Gastroesophageal sphincter (tissue), 4 donors: ENCODE data around the gene TNK1. TPM values are rescaled to one million over a fixed set of nuclear protein-coding genes. Genes with fewer than 3 reads are reported as not detected.
"Not testable (repeated sequence)": the region's sequence is repeated elsewhere in the genome, so short reads cannot be mapped to it uniquely, and the experiment has no call there.

Source experiments
- ATAC-seq: fragments of 150-250 bp; one replicate; pipeline ENCODE4 v1.9.1; 2016; ENCODE audit warnings: mild to moderate bottlenecking, moderate library complexity
- H3K27ac ChIP-seq, 4 donors: fragments of 200-600 bp; sonication (generic) in 3 of 4; 1 replicate in 3 of 4; 2 replicates in 1 of 4; pipeline ENCODE4 v1.5.1; 2016 to 2019
- H3K27me3 ChIP-seq: fragments of 200-600 bp; sonication (generic); one replicate; pipeline ENCODE4 v1.5.1; 2019
- H3K36me3 ChIP-seq, 2 donors: fragments of 200-600 bp; sonication (generic); one replicate each; pipeline ENCODE4 v1.5.1; 2019; ENCODE audit warnings: control low read depth in 1 of 2
- H3K4me1 ChIP-seq, 3 donors: fragments of 200-600 bp; sonication (generic); 1 replicate in 2 of 3; 2 replicates in 1 of 3; pipeline ENCODE4 v1.5.1; 2016 to 2019; ENCODE audit warnings: control low read depth in 2 of 3
- H3K4me3 ChIP-seq, 2 donors: fragments of 200-600 bp; sonication (generic); one replicate each; pipeline ENCODE4 v1.5.1; 2019; ENCODE audit warnings: mild to moderate bottlenecking in 1 of 2, moderate library complexity in 1 of 2
- H3K9me3 ChIP-seq, 3 donors: fragments of 200-600 bp; sonication (generic); one replicate each; pipeline ENCODE4 v1.5.1; 2017 to 2019; ENCODE audit warnings: control low read depth in 2 of 3
- CTCF ChIP-seq, 4 experiments: fragments of 200-600 bp in 2 of 4; fragments of 450-650 bp in 2 of 4; sonication (generic) in 1 of 4; IDR thresholded peaks; one replicate each; pipeline ENCODE4 v1.5.1; 2017 to 2019; ENCODE audit warnings: antibody characterized with exemption in 4 of 4, mild to moderate bottlenecking in 2 of 4, moderate library complexity in 2 of 4
- EP300 ChIP-seq: sonication (generic); formaldehyde crosslinking; IDR thresholded peaks from one replicate; pipeline ENCODE4 v1.6.1; 2017; ENCODE audit warnings: antibody characterized with exemption, mild to moderate bottlenecking
- POLR2A ChIP-seq, 2 donors: fragments of 450-650 bp; IDR thresholded peaks; one replicate each; pipeline ENCODE4 v1.6.1; 2017; ENCODE audit warnings: antibody characterized with exemption in 2 of 2, mild to moderate bottlenecking in 2 of 2, moderate library complexity in 1 of 2
- POLR2AphosphoS5 ChIP-seq: sonication (generic); formaldehyde crosslinking; IDR thresholded peaks from one replicate; pipeline ENCODE4 v1.6.1; 2017; ENCODE audit warnings: antibody characterized with exemption
- WGBS, 2 donors: methylation state at CpG; one replicate each; pipeline ENCODE4 v1.1.5; 2018; ENCODE audit warnings: low coverage in 1 of 2; 5-methylcytosine and 5-hydroxymethylcytosine counted together
- total RNA-seq, 4 donors: library from RNA; depleted of rRNA; stranded (reverse); fragments of >200 nt; gene quantifications; one replicate each; pipeline ENCODE4 v1.1.0, GENCODE V29; 2016

TNK1 gene
- total RNA-seq, 4 donors from 2014 or later: 2.0 to 4.4 (median 3.5) TPM

- H3K9me3 ChIP-seq: no peaks in the 10 kb centered on the region
- no peaks in the 10 kb centered on the region for H3K36me3 ChIP-seq
Measured at GRCh38 chr17:7367083-7367482, 13.8 kb upstream of the TNK1 start.

GRCh38 chr17:7367918-7368598, 12.8 kb upstream of the TNK1 start:
- H3K9me3 ChIP-seq: no peaks in the 10 kb centered on the region
- WGBS, 2 donors: 60 to 68% methylated on average over 6 to 9 of the region's 13 CpGs
- H3K27ac ChIP-seq: no peak overlapping the region
- TF ChIP-seq POLR2A (IDR thresholded peaks at IDR 0.05): no peak
- TF ChIP-seq POLR2AphosphoS5: no peak
- no peak for TF ChIP-seq EP300
- no peak for TF ChIP-seq CTCF (IDR thresholded peaks at IDR 0.05)
- peaks cover 18% of the 10 kb centered on the region for H3K27me3 ChIP-seq
- H3K36me3 ChIP-seq: no peaks in the 10 kb centered on the region
- ATAC-seq: no peak
- H3K4me1 ChIP-seq: no peaks in the 10 kb centered on the region
- H3K4me3 ChIP-seq: no peak overlapping the region

More at GRCh38 chr17:7367083-7367482, 13.8 kb upstream of the TNK1 start:
- ATAC-seq: no peak
- TF ChIP-seq POLR2A (IDR thresholded peaks at IDR 0.05): no peak
- no peak for TF ChIP-seq EP300
- TF ChIP-seq POLR2AphosphoS5: no peak
- TF ChIP-seq CTCF (IDR thresholded peaks at IDR 0.05): no peak
- WGBS, 2 donors: 94% methylated on average over 6 of the region's 8 CpGs; no CpG with 5 or more reads in 1 of the 2 donors
- Histone ChIP-seq H3K4me1 (no peaks in the 10 kb centered on the region), H3K27ac (no peak overlapping the region), H3K4me3 (no peak overlapping the region), H3K27me3 (peaks cover 14% of the 10 kb centered on the region)

GRCh38 chr17:7368599-7368994, 12.3 kb upstream of the TNK1 start:
- not testable (repeated sequence) for H3K4me3 ChIP-seq, H3K27ac ChIP-seq, H3K36me3 ChIP-seq, ATAC-seq, H3K4me1 ChIP-seq, H3K9me3 ChIP-seq
- 85% methylated on average over 5 of the region's 5 CpGs; no CpG with 5 or more reads in 1 of the 2 donors for WGBS, 2 donors
- H3K27me3 ChIP-seq: peaks cover 18% of the 10 kb centered on the region

GRCh38 chr17:7369825-7370224, 11.1 kb upstream of the TNK1 start:
- Histone ChIP-seq H3K4me3 (no peak overlapping the region), H3K27me3 (peaks cover 18% of the 10 kb centered on the region), H3K4me1 (no peaks in the 10 kb centered on the region), H3K27ac (no peak overlapping the region), H3K36me3 (no peaks in the 10 kb centered on the region), H3K9me3 (no peaks in the 10 kb centered on the region)
- TF ChIP-seq CTCF (IDR thresholded peaks at IDR 0.05): no peak
- no peak for TF ChIP-seq POLR2AphosphoS5
- no peak for TF ChIP-seq POLR2A (IDR thresholded peaks at IDR 0.05)
- TF ChIP-seq EP300: no peak
- WGBS, 2 donors: 50 to 78% methylated on average over 2 to 3 of the region's 5 CpGs
- no peak for ATAC-seq

GRCh38 chr17:7370853-7371252, 10.0 kb upstream of the TNK1 start:
- ATAC-seq: no peak
- WGBS, 2 donors: 78 to 92% methylated on average over 3 to 4 of the region's 4 CpGs
- TF ChIP-seq POLR2AphosphoS5 (no peak), POLR2A (IDR thresholded peaks at IDR 0.05) (no peak)
- no peaks in the 10 kb centered on the region for H3K36me3 ChIP-seq
- H3K9me3 ChIP-seq: no peaks in the 10 kb centered on the region
- H3K4me3 ChIP-seq: no peak overlapping the region
- H3K27ac ChIP-seq: no peak overlapping the region
- H3K4me1 ChIP-seq: no peaks in the 10 kb centered on the region
- peaks cover 18% of the 10 kb centered on the region for H3K27me3 ChIP-seq

GRCh38 chr17:7374353-7374752, 6.5 kb upstream of the TNK1 start:
- H3K4me3 ChIP-seq: no peak overlapping the region
- WGBS, 2 donors: 67 to 78% methylated on average over 1 to 2 of the region's 2 CpGs

More at GRCh38 chr17:7374353-7374752, 6.5 kb upstream of the TNK1 start:
- Histone ChIP-seq H3K27ac (no peak overlapping the region), H3K36me3 (no peaks in the 10 kb centered on the region), H3K27me3 (peaks cover 13% of the 10 kb centered on the region), H3K4me1 (no peaks in the 10 kb centered on the region), H3K9me3 (no peaks in the 10 kb centered on the region)
- ATAC-seq: no peak
- no peak for TF ChIP-seq POLR2AphosphoS5
- TF ChIP-seq POLR2A (IDR thresholded peaks at IDR 0.05): no peak
- no peak for TF ChIP-seq EP300
- no peak for TF ChIP-seq CTCF (IDR thresholded peaks at IDR 0.05)
